Fibroblast of villous mesenchyme (primary cell): ENCODE data around the gene TNS3. TPM values are rescaled to one million over a fixed set of nuclear protein-coding genes. Genes with fewer than 3 reads are reported as not detected.

ENCODE experiments used
- DNase-seq: peaks from one replicate; pipeline ENCODE4 v3.0.0-alpha.2; 2010; ENCODE audit warnings: low read depth
- H3K4me3 ChIP-seq: 2 replicates; pipeline ENCODE4 v1.5.1; 2011; ENCODE audit warnings: low read depth, mild to moderate bottlenecking, low read length
- total RNA-seq: library from RNA; depleted of rRNA; stranded (reverse); fragments of >200 nt; gene quantifications from 2 replicates; pipeline ENCODE4 v1.2.3, GENCODE V29; 2012
- TF ChIP-seq, protein P1 (sequence below): IDR thresholded peaks from 2 replicates; pipeline ENCODE4 v1.5.1; 2012; ENCODE audit warnings: low read depth, mild to moderate bottlenecking, low read length; ENCODE audit not compliant: insufficient read depth

The TNS3 gene
- total RNA-seq, 1 donor = 202 TPM

GRCh38 chr7:47493976-47494911 is 87.7 kb downstream of the TNS3 start:
- H3K4me3 ChIP-seq = no peak overlapping the region
- TF ChIP-seq, protein P1, sequence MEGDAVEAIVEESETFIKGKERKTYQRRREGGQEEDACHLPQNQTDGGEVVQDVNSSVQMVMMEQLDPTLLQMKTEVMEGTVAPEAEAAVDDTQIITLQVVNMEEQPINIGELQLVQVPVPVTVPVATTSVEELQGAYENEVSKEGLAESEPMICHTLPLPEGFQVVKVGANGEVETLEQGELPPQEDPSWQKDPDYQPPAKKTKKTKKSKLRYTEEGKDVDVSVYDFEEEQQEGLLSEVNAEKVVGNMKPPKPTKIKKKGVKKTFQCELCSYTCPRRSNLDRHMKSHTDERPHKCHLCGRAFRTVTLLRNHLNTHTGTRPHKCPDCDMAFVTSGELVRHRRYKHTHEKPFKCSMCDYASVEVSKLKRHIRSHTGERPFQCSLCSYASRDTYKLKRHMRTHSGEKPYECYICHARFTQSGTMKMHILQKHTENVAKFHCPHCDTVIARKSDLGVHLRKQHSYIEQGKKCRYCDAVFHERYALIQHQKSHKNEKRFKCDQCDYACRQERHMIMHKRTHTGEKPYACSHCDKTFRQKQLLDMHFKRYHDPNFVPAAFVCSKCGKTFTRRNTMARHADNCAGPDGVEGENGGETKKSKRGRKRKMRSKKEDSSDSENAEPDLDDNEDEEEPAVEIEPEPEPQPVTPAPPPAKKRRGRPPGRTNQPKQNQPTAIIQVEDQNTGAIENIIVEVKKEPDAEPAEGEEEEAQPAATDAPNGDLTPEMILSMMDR = no peak
- peak; percentile 77 for DNase-seq

- TF ChIP-seq, protein P1 = no peak
- DNase-seq = no peak
- H3K4me3 ChIP-seq = no peak overlapping the region
These were observed 89.1 kb downstream of the TNS3 start for GRCh38 chr7:47492716-47493325.

DNA sequence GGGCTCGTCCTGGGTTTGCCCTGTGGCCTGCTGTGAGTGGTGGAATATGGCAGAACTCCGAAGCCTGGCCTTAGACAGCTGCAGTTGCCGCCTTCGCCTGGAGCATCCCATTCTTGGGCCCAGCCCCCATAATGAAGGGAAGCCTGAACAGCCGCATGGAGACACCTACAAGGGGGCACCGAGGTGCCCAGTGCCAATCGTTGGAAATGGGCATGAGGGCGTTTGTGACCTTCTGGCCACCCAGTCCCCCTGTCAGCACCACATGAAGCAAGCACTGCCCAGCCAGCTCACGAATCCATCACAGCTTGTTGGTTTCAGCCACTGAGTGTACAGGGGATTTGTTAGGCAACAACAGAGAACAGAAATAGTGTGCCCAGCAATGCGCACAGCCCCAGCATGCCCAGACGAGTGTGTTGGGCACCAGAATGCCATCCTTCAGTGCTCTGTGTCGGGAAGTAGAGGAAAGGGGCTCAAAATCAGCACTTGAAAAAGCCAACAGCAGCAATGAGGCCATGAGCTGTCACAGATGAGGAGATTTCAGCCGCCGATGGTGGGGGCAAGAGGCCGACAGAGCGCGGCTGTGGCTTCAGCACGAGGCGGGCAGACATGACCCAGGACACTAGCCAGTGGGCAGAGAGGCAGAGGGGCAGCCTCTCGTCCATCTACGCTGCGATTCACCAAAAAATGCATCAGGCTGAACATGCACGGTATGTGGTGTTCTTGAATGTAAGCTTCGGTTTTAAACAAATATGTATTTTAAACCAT is 91.2 kb downstream of the TNS3 start:
- DNase-seq = no peak
- TF ChIP-seq, protein P1 = no peak
- H3K4me3 ChIP-seq = no peak overlapping the region

GRCh38 chr7:47489624-47490023 is 92.3 kb downstream of the TNS3 start:
- no peak overlapping the region for H3K4me3 ChIP-seq
- DNase-seq = no peak
- TF ChIP-seq, protein P1 = no peak

DNA sequence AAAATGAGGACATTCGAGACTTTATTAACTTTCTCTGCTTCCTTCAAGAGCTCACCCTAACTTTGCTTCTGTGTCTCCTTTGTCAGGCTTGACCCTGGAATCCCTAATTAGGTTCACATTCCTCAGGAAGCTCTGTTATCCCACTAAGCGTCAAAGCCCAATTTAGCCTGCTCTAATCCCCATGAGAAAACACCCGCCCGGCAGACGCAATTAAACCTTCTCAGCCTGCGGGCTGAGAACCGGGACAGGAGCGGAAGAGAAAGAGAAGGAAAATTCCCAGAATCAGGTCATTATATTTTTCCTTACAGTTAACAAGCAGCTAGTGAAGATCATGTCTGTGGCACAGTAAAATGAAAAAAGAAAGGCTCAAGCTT is 93.0 kb downstream of the TNS3 start:
- TF ChIP-seq, protein P1 = no peak
- no peak overlapping the region for H3K4me3 ChIP-seq
- peak; percentile 87 for DNase-seq

DNA sequence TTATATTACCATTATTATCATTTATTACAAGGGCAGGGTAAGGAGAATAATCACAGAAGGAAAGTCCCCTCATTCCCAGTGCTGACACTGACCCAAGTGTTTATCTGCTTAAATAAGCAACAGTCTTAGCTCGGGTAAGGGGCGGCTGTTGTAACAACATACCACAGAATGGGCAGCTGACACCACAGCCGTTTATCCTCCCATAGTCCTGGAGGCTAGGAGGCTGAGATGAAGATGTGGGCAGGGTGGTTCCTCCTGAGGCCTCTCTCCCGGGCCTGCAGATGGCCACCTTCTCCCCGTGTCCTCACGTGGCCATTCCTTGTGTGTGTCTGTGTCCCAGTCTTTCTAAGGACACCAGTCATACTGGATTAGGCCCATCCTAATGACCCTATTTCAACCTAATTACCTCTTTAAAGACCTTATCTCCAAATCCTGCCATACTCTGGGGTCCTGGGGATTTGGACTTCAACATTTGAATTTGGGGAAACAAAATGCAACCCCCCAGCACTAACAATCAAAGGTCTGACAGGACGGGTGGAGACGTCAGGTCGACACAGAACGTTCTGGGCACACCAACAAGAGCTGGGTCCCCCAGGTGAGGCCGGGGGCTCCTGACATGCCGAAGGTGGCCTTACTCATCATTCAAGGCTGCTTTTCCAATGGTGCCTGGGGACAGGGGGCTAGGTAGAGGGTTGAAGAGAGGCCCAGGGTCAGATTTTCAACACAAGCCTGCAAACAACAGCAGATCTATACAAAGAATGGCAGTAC is 93.5 kb downstream of the TNS3 start:
- TF ChIP-seq, protein P1 = no peak
- DNase-seq = peak; percentile 89
- no peak overlapping the region for H3K4me3 ChIP-seq
